ENCODE measurements around the gene MUL1. TPM values are rescaled to one million over a fixed set of nuclear protein-coding genes. Genes with fewer than 3 reads are reported as not detected.
"Not testable (repeated sequence)": the region's sequence is repeated elsewhere in the genome, so short reads cannot be mapped to it uniquely, and the experiment has no call there.

MUL1 gene
- total and polyA plus RNA-seq, 9 donors: 16.6 to 24.4 (median 21.1) TPM

DNA sequence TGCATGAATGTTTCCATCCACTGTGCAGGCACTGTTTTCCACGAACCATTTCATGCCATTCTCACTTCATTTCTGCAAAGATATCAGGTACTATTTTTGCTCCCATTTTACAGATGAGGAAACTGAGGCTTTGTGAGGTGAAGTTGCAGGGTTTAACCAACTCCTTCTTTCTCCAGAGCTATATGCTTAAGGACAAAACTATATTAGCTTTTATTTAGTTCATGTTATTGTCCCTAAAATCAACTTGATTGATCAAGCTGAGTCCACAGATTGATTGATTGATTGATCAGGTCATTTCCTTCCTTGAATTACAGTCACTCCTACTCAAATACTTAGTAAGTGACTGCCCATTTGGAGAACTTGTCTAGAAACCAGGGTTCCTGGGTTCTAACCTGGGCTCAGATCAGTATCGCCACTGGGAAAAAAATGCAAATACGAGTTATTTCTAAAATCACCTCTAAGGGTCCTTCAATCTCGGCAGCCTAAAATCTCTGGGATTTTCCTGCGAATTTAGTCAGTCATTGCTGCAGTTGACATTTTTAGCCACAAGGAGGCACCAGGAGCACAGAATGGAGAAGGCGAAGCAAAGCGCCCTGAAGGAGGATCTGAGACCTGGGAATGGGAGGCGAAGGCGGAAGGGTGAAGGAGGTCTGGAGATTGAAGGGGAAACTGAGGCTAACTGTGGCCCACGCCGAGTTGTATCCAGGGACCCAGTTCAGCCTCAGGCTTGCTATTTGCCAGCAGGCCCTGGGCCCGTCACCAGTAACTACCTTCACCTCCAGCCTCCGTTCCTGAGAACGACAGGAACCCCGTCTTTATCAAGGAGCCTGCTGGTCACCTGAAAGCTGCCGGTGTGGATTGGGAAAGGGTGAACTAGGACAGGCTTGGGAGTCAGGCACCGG lies 14.3 kb upstream of the MUL1 start:
- no peaks in the 10 kb centered on the region for H3K9me3 ChIP-seq (replicated peaks; ENCODE audit: control insufficient read depth, low read depth, low read length)
- DNase-seq: peak; percentile 86
- H3K4me3 ChIP-seq (ENCODE audit: low read length): no peak overlapping the region
- H3K27ac ChIP-seq (ENCODE audit: low read length): no peak overlapping the region
- 9% methylated on average over 13 of the region's 17 CpGs for WGBS (ENCODE audit: insufficient coverage)
- no peaks in the 10 kb centered on the region for H3K36me3 ChIP-seq (ENCODE audit: control insufficient read depth, insufficient read depth, low read length)
- no peaks in the 10 kb centered on the region for H3K4me1 ChIP-seq (ENCODE audit: control insufficient read depth, insufficient read depth, low read length)
- peaks cover 3% of the 10 kb centered on the region for H3K27me3 ChIP-seq (ENCODE audit: control insufficient read depth, insufficient read depth, low read length)

- WGBS (ENCODE audit: insufficient coverage): 17% methylated on average over 2 of the region's 7 CpGs
- not testable (repeated sequence) for H3K9me3 ChIP-seq (replicated peaks; ENCODE audit: control insufficient read depth, low read depth, low read length); H3K4me1 ChIP-seq (ENCODE audit: control insufficient read depth, insufficient read depth, low read length); H3K4me3 ChIP-seq (ENCODE audit: low read length); DNase-seq; H3K36me3 ChIP-seq (ENCODE audit: control insufficient read depth, insufficient read depth, low read length); H3K27me3 ChIP-seq (ENCODE audit: control insufficient read depth, insufficient read depth, low read length); H3K27ac ChIP-seq (ENCODE audit: low read length)
These were observed 11.8 kb upstream of the MUL1 start for GRCh38 chr1:20519609-20520262.

GRCh38 chr1:20511518-20512428 lies 3.8 kb upstream of the MUL1 start:
- Histone ChIP-seq H3K9me3 (replicated peaks; ENCODE audit: control insufficient read depth, low read depth, low read length) (no peaks in the 10 kb centered on the region), H3K27ac (ENCODE audit: low read length) (no peak overlapping the region), H3K4me1 (ENCODE audit: control insufficient read depth, insufficient read depth, low read length) (peaks cover 5% of the 10 kb centered on the region), H3K27me3 (ENCODE audit: control insufficient read depth, insufficient read depth, low read length) (peaks cover 3% of the 10 kb centered on the region), H3K36me3 (ENCODE audit: control insufficient read depth, insufficient read depth, low read length) (no peaks in the 10 kb centered on the region), H3K4me3 (ENCODE audit: low read length) (no peak overlapping the region)
- DNase-seq: no peak
- WGBS (ENCODE audit: insufficient coverage): 38% methylated on average over 1 of the region's 6 CpGs

- H3K27me3 ChIP-seq (ENCODE audit: control insufficient read depth, insufficient read depth, low read length): peaks cover 3% of the 10 kb centered on the region
- no peaks in the 10 kb centered on the region for H3K9me3 ChIP-seq (replicated peaks; ENCODE audit: control insufficient read depth, low read depth, low read length)
- WGBS (ENCODE audit: insufficient coverage): no CpG with 5 or more reads among the region's 5 CpGs
- H3K27ac ChIP-seq (ENCODE audit: low read length): peak overlapping the region; percentile 37
- DNase-seq: no peak
- peak overlapping the region; percentile 82 for H3K4me3 ChIP-seq (ENCODE audit: low read length)
- H3K36me3 ChIP-seq (ENCODE audit: control insufficient read depth, insufficient read depth, low read length): peaks cover 19% of the 10 kb centered on the region
- peaks cover 11% of the 10 kb centered on the region for H3K4me1 ChIP-seq (ENCODE audit: control insufficient read depth, insufficient read depth, low read length)
These were observed 440 bp upstream of the MUL1 start for GRCh38 chr1:20508411-20508771.

GRCh38 chr1:20507248-20507563 lies 745 bp downstream of the MUL1 start:
- WGBS (ENCODE audit: insufficient coverage): 62% methylated on average over 3 of the region's 5 CpGs
- Histone ChIP-seq H3K4me1 (ENCODE audit: control insufficient read depth, insufficient read depth, low read length) (peaks cover 11% of the 10 kb centered on the region), H3K27ac (ENCODE audit: low read length) (peak overlapping the region; percentile 80), H3K27me3 (ENCODE audit: control insufficient read depth, insufficient read depth, low read length) (peaks cover 3% of the 10 kb centered on the region), H3K9me3 (replicated peaks; ENCODE audit: control insufficient read depth, low read depth, low read length) (no peaks in the 10 kb centered on the region), H3K36me3 (ENCODE audit: control insufficient read depth, insufficient read depth, low read length) (peaks cover 23% of the 10 kb centered on the region), H3K4me3 (ENCODE audit: low read length) (peak overlapping the region; percentile 82)
- DNase-seq: no peak

DNA sequence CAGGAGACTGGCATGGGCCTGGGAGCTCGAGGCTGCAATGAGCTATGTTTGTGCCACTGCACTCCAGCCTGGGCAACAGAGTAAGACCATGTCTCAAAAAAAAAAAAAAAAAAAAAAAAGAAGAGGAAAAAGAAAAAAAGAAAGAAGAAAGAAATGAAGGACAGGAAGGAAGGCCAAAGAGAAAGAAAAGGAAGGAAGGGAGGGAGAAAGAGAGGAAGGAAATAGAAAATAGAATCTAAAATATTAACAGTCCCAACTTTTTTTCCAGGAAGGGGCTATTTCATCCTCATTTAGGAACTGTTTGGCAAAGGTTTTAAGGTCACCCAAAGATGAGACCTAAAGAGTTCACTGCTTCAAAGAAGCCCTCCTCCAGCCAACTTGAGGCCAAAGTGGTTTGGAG lies 2.5 kb downstream of the MUL1 start:
- Histone ChIP-seq H3K4me1 (ENCODE audit: control insufficient read depth, insufficient read depth, low read length) (peaks cover 11% of the 10 kb centered on the region), H3K27me3 (ENCODE audit: control insufficient read depth, insufficient read depth, low read length) (peaks cover 3% of the 10 kb centered on the region), H3K9me3 (replicated peaks; ENCODE audit: control insufficient read depth, low read depth, low read length) (no peaks in the 10 kb centered on the region), H3K27ac (ENCODE audit: low read length) (no peak overlapping the region), H3K36me3 (ENCODE audit: control insufficient read depth, insufficient read depth, low read length) (peaks cover 39% of the 10 kb centered on the region), H3K4me3 (ENCODE audit: low read length) (no peak overlapping the region)
- DNase-seq: no peak
- WGBS (ENCODE audit: insufficient coverage): no CpG with 5 or more reads among the region's 1 CpG

GRCh38 chr1:20500716-20501115 lies 7.2 kb downstream of the MUL1 start:
- H3K4me3 ChIP-seq (ENCODE audit: low read length): no peak overlapping the region
- 92% methylated on average over 17 of the region's 17 CpGs for WGBS (ENCODE audit: insufficient coverage)
- H3K4me1 ChIP-seq (ENCODE audit: control insufficient read depth, insufficient read depth, low read length): peaks cover 5% of the 10 kb centered on the region
- H3K9me3 ChIP-seq (replicated peaks; ENCODE audit: control insufficient read depth, low read depth, low read length): no peaks in the 10 kb centered on the region
- peaks cover 61% of the 10 kb centered on the region for H3K36me3 ChIP-seq (ENCODE audit: control insufficient read depth, insufficient read depth, low read length)
- H3K27me3 ChIP-seq (ENCODE audit: control insufficient read depth, insufficient read depth, low read length): no peaks in the 10 kb centered on the region
- H3K27ac ChIP-seq (ENCODE audit: low read length): no peak overlapping the region
- no peak for DNase-seq

DNA sequence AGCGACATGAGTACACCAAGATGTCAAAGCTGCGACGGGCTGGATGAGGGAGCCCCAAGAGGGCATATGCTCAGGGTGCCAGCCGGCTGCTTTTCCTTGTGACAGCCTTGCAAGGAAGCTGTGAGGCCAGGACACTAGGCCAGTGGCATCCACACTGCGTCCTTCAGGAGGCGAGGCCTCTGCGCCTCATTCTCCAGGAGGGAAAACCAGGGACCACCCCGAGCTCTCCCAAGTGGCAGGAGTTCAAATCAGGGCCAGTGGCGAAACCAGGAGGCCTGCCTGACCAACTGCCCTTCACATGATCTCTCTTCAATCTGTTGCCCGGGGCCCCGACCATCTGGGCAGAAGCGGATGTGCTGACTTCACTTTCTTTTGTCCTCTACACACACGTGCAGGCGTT lies 8.2 kb downstream of the MUL1 start:
- no peaks in the 10 kb centered on the region for H3K27me3 ChIP-seq (ENCODE audit: control insufficient read depth, insufficient read depth, low read length)
- no peak for DNase-seq

DNA sequence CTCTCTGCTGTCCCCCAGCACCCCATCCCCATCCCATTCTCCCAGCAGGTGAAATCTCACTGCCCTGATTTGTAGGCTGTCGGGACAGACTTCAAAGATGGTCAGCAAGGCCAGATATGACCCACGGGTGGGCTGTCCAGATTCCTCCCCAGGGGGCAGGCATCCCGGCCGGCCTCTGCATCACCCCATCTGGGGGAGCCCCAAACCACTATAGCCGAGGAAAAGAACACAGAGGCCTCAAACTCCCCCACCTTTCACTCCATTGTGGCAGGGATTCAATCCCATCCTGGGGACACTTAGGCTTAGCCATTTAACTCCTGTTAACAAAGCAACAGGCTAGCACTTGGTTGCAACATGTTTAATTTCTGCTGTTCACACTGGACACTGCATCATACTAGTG lies 8.8 kb downstream of the MUL1 start:
- no peak for DNase-seq
- peaks cover 6% of the 10 kb centered on the region for H3K4me1 ChIP-seq (ENCODE audit: control insufficient read depth, insufficient read depth, low read length)
- no peak overlapping the region for H3K27ac ChIP-seq (ENCODE audit: low read length)
- 50% methylated on average over 4 of the region's 5 CpGs for WGBS (ENCODE audit: insufficient coverage)
- no peaks in the 10 kb centered on the region for H3K9me3 ChIP-seq (replicated peaks; ENCODE audit: control insufficient read depth, low read depth, low read length)
- no peak overlapping the region for H3K4me3 ChIP-seq (ENCODE audit: low read length)
- peaks cover 53% of the 10 kb centered on the region for H3K36me3 ChIP-seq (ENCODE audit: control insufficient read depth, insufficient read depth, low read length)
- H3K27me3 ChIP-seq (ENCODE audit: control insufficient read depth, insufficient read depth, low read length): no peaks in the 10 kb centered on the region

More for the DNA sequence above, 8.2 kb downstream of the MUL1 start:
- H3K4me3 ChIP-seq (ENCODE audit: low read length): no peak overlapping the region
- WGBS (ENCODE audit: insufficient coverage): 90% methylated on average over 9 of the region's 14 CpGs
- H3K27ac ChIP-seq (ENCODE audit: low read length): no peak overlapping the region
- H3K36me3 ChIP-seq (ENCODE audit: control insufficient read depth, insufficient read depth, low read length): peaks cover 54% of the 10 kb centered on the region
- H3K4me1 ChIP-seq (ENCODE audit: control insufficient read depth, insufficient read depth, low read length): no peaks in the 10 kb centered on the region
- no peaks in the 10 kb centered on the region for H3K9me3 ChIP-seq (replicated peaks; ENCODE audit: control insufficient read depth, low read depth, low read length)

GRCh38 chr1:20498116-20498515 lies 9.8 kb downstream of the MUL1 start:
- DNase-seq: no peak
- Histone ChIP-seq H3K9me3 (replicated peaks; ENCODE audit: control insufficient read depth, low read depth, low read length) (no peaks in the 10 kb centered on the region), H3K36me3 (ENCODE audit: control insufficient read depth, insufficient read depth, low read length) (peaks cover 47% of the 10 kb centered on the region), H3K4me1 (ENCODE audit: control insufficient read depth, insufficient read depth, low read length) (peaks cover 14% of the 10 kb centered on the region), H3K27ac (ENCODE audit: low read length) (no peak overlapping the region), H3K27me3 (ENCODE audit: control insufficient read depth, insufficient read depth, low read length) (no peaks in the 10 kb centered on the region), H3K4me3 (ENCODE audit: low read length) (no peak overlapping the region)
- WGBS (ENCODE audit: insufficient coverage): 90% methylated on average over 2 of the region's 7 CpGs

Measured in muscle of leg (tissue), 11 donors.